Uterus (tissue), 2 donors: ENCODE results near the gene ZRSR2.

Source experiments
- CTCF ChIP-seq, 4 experiments: fragments of 200-600 bp in 2 of 4; fragments of 450-650 bp in 2 of 4; sonication (generic) in 2 of 4; IDR thresholded peaks; one replicate each; pipeline ENCODE4 v1.5.1; 2016 to 2019; ENCODE audit warnings: antibody characterized with exemption in 4 of 4, mild to moderate bottlenecking in 2 of 4, moderate library complexity in 1 of 4
- POLR2A ChIP-seq, 2 donors: fragments of 450-650 bp; IDR thresholded peaks; one replicate each; pipeline ENCODE4 v1.6.1; 2016; ENCODE audit warnings: antibody characterized with exemption in 2 of 2, mild to moderate bottlenecking in 1 of 2, moderate library complexity in 1 of 2

GRCh38 chrX:15781961-15782699 is 8.2 kb upstream of the ZRSR2 start:
- TF ChIP-seq POLR2A (IDR thresholded peaks at IDR 0.05): no peak
- no peak for TF ChIP-seq CTCF (IDR thresholded peaks at IDR 0.05)
